AG10803 (cell line): Measurements from ENCODE around the gene PPFIA2.

Source experiments
- DNase-seq: peaks from one replicate; pipeline ENCODE4 v3.0.0; 2010; ENCODE audit warnings: low read depth
- H3K4me3 ChIP-seq: 2 replicates; pipeline ENCODE4 v1.5.1; 2011; ENCODE audit warnings: mild to moderate bottlenecking, low read length, control low read depth
- TF ChIP-seq, protein P1 (sequence below): conservative IDR thresholded peaks from 2 replicates; pipeline ENCODE4 v1.5.1; 2011; ENCODE audit warnings: mild to moderate bottlenecking, low read length, control low read depth, inconsistent platforms

PPFIA2 gene

DNA sequence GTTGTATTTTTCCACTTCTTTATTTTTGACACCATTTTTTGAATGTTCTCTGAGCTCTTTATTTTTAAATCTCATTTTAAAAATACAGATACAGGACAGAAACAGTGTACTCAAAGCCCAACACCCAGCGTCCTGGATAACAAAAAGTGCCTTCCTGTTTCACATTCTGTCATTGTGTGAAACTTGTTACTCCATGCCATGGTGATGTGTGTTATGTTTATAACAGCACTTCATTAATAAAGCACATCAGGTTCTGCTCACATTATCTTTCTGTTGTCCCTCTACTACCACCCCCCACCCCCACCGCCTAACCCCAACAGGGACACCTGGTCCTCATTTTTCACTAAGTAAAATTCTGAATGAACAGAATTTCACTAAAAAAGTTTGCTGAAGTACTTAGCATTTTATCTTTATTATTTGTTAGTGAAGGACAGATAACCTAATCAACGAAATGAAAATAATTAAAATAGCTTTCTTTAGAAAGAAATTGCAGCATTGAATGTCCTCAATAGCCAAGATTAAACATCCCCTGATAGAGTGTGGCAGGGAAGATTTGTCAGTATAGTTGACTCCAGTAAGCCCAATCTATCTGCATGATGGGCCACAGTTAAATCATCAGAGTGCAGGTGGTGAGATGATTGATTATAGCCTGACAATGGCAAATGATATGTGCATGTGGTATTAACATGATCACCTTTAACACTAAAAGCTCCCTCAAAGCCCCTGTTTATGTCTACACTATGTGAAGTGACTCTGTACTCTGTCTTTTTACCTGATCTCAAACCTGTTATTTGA lies 527.4 kb downstream of the PPFIA2 start:
- no peak for DNase-seq
- TF ChIP-seq, protein P1, sequence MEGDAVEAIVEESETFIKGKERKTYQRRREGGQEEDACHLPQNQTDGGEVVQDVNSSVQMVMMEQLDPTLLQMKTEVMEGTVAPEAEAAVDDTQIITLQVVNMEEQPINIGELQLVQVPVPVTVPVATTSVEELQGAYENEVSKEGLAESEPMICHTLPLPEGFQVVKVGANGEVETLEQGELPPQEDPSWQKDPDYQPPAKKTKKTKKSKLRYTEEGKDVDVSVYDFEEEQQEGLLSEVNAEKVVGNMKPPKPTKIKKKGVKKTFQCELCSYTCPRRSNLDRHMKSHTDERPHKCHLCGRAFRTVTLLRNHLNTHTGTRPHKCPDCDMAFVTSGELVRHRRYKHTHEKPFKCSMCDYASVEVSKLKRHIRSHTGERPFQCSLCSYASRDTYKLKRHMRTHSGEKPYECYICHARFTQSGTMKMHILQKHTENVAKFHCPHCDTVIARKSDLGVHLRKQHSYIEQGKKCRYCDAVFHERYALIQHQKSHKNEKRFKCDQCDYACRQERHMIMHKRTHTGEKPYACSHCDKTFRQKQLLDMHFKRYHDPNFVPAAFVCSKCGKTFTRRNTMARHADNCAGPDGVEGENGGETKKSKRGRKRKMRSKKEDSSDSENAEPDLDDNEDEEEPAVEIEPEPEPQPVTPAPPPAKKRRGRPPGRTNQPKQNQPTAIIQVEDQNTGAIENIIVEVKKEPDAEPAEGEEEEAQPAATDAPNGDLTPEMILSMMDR = no peak
- no peak overlapping the region for H3K4me3 ChIP-seq

DNA sequence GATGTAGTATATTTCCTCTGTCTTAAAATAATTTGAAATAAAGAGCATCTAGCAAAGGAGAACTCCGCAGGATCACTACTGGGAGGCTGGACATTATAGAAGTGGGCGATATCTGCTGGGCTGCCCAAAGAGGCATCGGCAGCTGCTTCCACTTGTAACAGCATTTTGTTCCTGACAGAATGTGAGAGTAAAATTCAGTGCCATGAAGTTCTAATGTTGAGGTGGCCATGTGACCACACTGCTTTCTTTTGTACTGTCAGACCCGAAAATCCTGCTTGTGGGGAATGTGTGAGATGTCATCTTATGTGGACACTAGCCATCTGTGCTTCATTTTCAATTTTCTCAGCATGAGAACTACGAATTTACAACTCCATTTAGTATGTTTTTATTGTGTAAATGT lies 529.4 kb downstream of the PPFIA2 start:
- H3K4me3 ChIP-seq = no peak overlapping the region
- no peak for DNase-seq
- TF ChIP-seq, protein P1 = no peak

DNA sequence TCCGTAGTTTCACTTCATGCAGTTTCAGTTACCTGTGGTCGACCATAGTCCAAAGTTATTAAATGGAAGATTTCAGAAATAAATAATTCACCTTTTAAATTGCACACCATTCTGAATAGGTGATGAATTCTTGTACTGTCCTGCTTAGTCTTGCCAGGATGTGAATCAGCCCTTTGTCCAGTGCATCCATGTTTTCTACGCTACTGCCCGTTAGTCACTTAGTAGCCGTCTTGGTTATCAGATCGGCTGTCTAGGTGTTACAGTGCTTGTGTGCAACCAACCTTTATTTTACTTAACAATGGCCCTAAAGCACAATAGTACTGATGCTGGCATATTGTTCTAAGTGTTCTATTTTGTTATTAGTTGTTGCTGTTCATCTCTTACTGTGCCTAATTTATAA lies 534.5 kb downstream of the PPFIA2 start:
- no peak overlapping the region for H3K4me3 ChIP-seq
- DNase-seq = no peak
- TF ChIP-seq, protein P1 = no peak

DNA sequence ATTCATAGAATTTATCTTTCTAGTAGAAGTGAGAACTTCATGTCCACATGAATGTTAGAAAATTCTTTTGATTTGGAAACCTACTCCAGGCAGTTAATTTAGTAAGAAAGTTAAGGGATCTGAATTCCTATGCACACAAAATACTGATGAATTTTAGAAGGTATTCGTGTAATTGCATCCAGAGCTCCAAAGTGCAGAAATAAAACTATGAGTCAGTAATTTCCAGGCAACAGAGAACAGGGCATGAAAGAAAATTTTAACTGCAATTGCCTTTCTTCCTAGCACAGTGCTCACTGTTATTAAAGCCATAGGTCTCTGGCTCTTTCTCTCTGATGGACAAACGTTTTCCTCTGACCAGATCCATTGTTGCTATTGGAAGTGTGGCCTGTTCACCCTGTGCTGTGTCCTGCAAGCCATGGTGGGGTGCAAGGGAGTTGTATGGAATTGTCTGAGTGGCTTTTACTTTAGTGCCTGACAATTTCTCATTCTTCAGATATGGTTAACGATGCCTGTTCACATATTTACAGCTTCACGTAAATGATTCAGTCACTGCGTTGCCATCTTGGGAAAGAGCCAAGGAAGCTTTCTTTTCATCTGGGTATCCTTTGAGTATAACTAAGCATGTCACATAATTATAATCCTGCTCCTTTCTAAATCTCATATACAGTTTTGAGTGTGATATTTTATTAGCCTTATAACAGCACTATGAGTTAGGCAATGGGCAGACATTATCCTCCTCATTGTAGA lies 536.1 kb downstream of the PPFIA2 start:
- H3K4me3 ChIP-seq = peak overlapping the region; percentile 25
- TF ChIP-seq, protein P1 = no peak
- peak; percentile 71 for DNase-seq

DNA sequence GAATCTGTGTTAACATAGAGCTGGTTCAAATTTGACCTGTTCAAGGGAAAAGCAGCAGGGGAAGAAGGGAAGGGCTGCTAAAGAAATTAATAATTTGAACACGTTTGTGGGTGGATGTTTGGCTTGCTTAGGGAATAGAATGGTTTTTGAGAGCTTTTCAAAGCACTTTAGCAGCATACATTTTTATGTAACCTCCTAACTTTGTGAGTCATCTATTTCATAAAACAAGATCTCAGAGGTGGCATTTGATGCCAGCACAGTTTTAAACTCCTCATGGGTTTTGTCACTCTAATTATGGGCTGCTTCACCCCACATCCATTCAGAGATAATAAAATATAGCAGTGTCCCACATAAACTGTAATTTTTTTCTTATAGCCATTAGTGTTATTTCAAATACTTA lies 537.5 kb downstream of the PPFIA2 start:
- DNase-seq = peak; percentile 37
- H3K4me3 ChIP-seq = no peak overlapping the region
- TF ChIP-seq, protein P1 = no peak

DNA sequence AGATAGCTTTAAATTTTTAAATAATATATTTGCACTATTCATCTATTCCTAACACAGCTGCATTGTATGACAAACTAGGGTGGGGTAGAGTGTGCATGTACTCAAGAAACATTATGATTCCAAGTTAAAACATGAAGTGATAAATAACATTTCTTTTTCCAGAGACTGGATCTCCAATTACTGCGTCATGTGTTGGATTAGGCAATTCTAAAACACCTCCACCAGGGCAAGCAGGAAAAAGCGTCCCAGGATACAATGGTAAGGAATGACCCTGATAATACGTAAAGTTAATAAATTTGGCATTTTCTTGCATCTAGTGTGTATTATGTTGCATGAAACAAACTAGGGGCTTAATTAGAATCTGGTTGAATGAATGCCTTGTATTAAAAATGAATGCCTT lies 542.4 kb downstream of the PPFIA2 start:
- TF ChIP-seq, protein P1 = no peak
- DNase-seq = no peak
- no peak overlapping the region for H3K4me3 ChIP-seq
